Mesenchymal stem cell (in vitro differentiated cells and primary cell): ENCODE results near the gene HTT.

Experiments used
- DNase-seq: peaks from one replicate; pipeline ENCODE4 v3.0.0-alpha.2; 2013
- H2AFZ ChIP-seq: one replicate; pipeline ENCODE4 v1.6.1; 2013; ENCODE audit warnings: low read depth, mild to moderate bottlenecking, control low read depth, inconsistent platforms, low read length, moderate library complexity
- H2AK5ac ChIP-seq: 2 replicates; pipeline ENCODE4 v1.6.1; 2013; ENCODE audit warnings: low read length, moderate library complexity, mild to moderate bottlenecking, inconsistent platforms; ENCODE audit not compliant: severe bottlenecking
- H2BK120ac ChIP-seq: one replicate; pipeline ENCODE4 v1.6.1; 2013; ENCODE audit warnings: low read depth, mild to moderate bottlenecking, inconsistent platforms, low read length, moderate library complexity
- H2BK12ac ChIP-seq, 2 experiments: one replicate each; pipeline ENCODE4 v1.6.1; 2013; ENCODE audit warnings: inconsistent platforms in 2 of 2, low read length in 2 of 2, mild to moderate bottlenecking in 2 of 2, moderate library complexity in 2 of 2, control low read depth in 1 of 2
- H2BK15ac ChIP-seq: one replicate; pipeline ENCODE4 v1.6.1; 2013; ENCODE audit warnings: mild to moderate bottlenecking, low read depth, inconsistent platforms; ENCODE audit not compliant: poor library complexity, severe bottlenecking
- H2BK5ac ChIP-seq: 2 replicates; pipeline ENCODE4 v1.6.1; 2013; ENCODE audit warnings: low read depth, mild to moderate bottlenecking, low read length, control low read depth, inconsistent platforms; ENCODE audit not compliant: poor library complexity, severe bottlenecking
- H3K14ac ChIP-seq, 2 experiments: one replicate each; pipeline ENCODE4 v1.6.1; 2013; ENCODE audit warnings: inconsistent platforms in 2 of 2, low read length in 2 of 2, control low read depth in 1 of 2, mild to moderate bottlenecking in 1 of 2, moderate library complexity in 1 of 2
- H3K18ac ChIP-seq, 2 experiments: one replicate each; pipeline ENCODE4 v1.6.1; 2013; ENCODE audit warnings: inconsistent platforms in 2 of 2, low read length in 2 of 2, control low read depth in 1 of 2, low read depth in 1 of 2, mild to moderate bottlenecking in 1 of 2
- H3K23ac ChIP-seq, 2 experiments: one replicate each; pipeline ENCODE4 v1.6.1; 2013; ENCODE audit warnings: inconsistent platforms in 2 of 2, low read length in 2 of 2, mild to moderate bottlenecking in 2 of 2, moderate library complexity in 2 of 2, control low read depth in 1 of 2
- H3K27ac ChIP-seq: 2 replicates; pipeline ENCODE4 v1.5.1; 2013; ENCODE audit warnings: mild to moderate bottlenecking, moderate library complexity, low read length, control low read depth, inconsistent platforms; ENCODE audit not compliant: poor library complexity, severe bottlenecking
- H3K27me3 ChIP-seq, 2 experiments: 2 replicates each; pipeline versions ENCODE4 v1.6.1 to v1.7.0; 2013; ENCODE audit warnings: low read length in 2 of 2, mild to moderate bottlenecking in 2 of 2, moderate library complexity in 2 of 2, control low read depth in 1 of 2, inconsistent platforms in 1 of 2; ENCODE audit not compliant: control insufficient read depth in 1 of 2, insufficient read depth in 1 of 2
- H3K36me3 ChIP-seq, 2 experiments: 2 replicates each; pipeline versions ENCODE4 v1.6.1 to v1.7.0; 2013; ENCODE audit warnings: low read length in 2 of 2, control low read depth in 1 of 2, inconsistent platforms in 1 of 2, low read depth in 1 of 2, mild to moderate bottlenecking in 1 of 2; ENCODE audit not compliant: insufficient read depth in 2 of 2, control insufficient read depth in 1 of 2
- H3K4ac ChIP-seq, 2 experiments: one replicate each; pipeline ENCODE4 v1.6.1; 2013; ENCODE audit warnings: inconsistent platforms in 2 of 2, low read length in 2 of 2, mild to moderate bottlenecking in 2 of 2, moderate library complexity in 2 of 2, control low read depth in 1 of 2, low read depth in 1 of 2
- H3K4me1 ChIP-seq: 2 replicates; pipeline ENCODE4 v1.6.1; 2013; ENCODE audit warnings: low read depth, low read length, control low read depth; ENCODE audit not compliant: control insufficient read depth, insufficient read depth
- H3K4me2 ChIP-seq: 2 replicates; pipeline ENCODE4 v1.6.1; 2013; ENCODE audit warnings: low read length, mild to moderate bottlenecking, inconsistent platforms; ENCODE audit not compliant: poor library complexity, severe bottlenecking
- H3K4me3 ChIP-seq, 2 experiments: 2 replicates each; pipeline versions ENCODE4 v1.5.1 to v1.7.0; 2013; ENCODE audit warnings: low read length in 2 of 2, mild to moderate bottlenecking in 2 of 2, control low read depth in 1 of 2, low read depth in 1 of 2; ENCODE audit not compliant: insufficient read depth in 1 of 2
- H3K79me1 ChIP-seq: replicated peaks from 2 replicates; pipeline ENCODE4 v1.6.1; 2013; ENCODE audit warnings: mild to moderate bottlenecking, control low read depth, low read length, inconsistent platforms; ENCODE audit not compliant: poor library complexity, severe bottlenecking
- H3K9ac ChIP-seq: 2 replicates; pipeline ENCODE4 v1.7.0; 2013; ENCODE audit warnings: mild to moderate bottlenecking, low read length, moderate library complexity
- H3K9me3 ChIP-seq: 2 replicates; pipeline ENCODE4 v1.7.0; 2013; ENCODE audit warnings: mild to moderate bottlenecking, low read length; ENCODE audit not compliant: control insufficient read depth
- H4K8ac ChIP-seq: one replicate; pipeline ENCODE4 v1.6.1; 2013; ENCODE audit warnings: inconsistent platforms, mild to moderate bottlenecking, low read length, moderate library complexity
- H4K91ac ChIP-seq: one replicate; pipeline ENCODE4 v1.6.1; 2013; ENCODE audit warnings: mild to moderate bottlenecking, low read length, inconsistent platforms
- WGBS: methylation state at CpG from one replicate; pipeline ENCODE4 v1.1.7; 2013; ENCODE audit warnings: mixed read lengths; 5-methylcytosine and 5-hydroxymethylcytosine counted together

Gene HTT

DNA sequence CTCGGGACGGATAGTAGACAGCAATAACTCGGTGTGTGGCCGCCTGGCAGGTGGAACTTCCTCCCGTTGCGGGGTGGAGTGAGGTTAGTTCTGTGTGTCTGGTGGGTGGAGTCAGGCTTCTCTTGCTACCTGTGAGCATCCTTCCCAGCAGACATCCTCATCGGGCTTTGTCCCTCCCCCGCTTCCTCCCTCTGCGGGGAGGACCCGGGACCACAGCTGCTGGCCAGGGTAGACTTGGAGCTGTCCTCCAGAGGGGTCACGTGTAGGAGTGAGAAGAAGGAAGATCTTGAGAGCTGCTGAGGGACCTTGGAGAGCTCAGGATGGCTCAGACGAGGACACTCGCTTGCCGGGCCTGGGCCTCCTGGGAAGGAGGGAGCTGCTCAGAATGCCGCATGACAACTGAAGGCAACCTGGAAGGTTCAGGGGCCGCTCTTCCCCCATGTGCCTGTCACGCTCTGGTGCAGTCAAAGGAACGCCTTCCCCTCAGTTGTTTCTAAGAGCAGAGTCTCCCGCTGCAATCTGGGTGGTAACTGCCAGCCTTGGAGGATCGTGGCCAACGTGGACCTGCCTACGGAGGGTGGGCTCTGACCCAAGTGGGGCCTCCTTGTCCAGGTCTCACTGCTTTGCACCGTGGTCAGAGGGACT, 168.8 kb downstream of the HTT start:
- Histone ChIP-seq H4K8ac (no peak overlapping the region), H3K27ac (no peak overlapping the region)

DNA sequence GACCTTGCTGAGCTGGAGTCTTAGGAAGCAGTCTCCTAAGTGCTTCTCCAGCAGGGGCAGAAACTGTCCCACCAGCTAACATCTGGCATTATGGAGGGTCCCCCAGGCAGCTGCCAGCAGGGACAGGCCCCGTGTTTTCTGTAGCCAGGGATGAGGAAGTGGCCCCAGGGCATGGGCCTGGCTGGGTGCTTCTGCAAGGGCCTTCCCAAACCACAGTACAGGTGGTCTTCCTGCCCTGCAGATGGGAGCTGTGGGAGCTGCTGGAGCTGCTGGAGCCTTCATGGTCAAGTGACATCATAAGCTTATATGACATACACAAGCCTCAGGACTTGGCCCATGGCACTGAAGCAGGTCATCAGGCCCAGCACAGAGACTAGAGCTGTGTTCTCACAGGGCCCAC, 169.5 kb downstream of the HTT start:
- no peak for DNase-seq
- WGBS = 80% methylated on average over 1 of the region's 1 CpG
- no peak overlapping the region for H3K27ac ChIP-seq
- peaks cover 52 to 65% of the 10 kb centered on the region in 2 experiments for H3K36me3 ChIP-seq
- no peak overlapping the region for H2AFZ ChIP-seq
- H4K91ac ChIP-seq = no peak overlapping the region
- no peak overlapping the region for H2AK5ac ChIP-seq
- no peak overlapping the region for H3K4ac ChIP-seq
- H2BK5ac ChIP-seq = no peak overlapping the region
- no peaks in the 10 kb centered on the region for H3K79me1 ChIP-seq
- H3K27me3 ChIP-seq = no peaks in the 10 kb centered on the region
- no peak overlapping the region for H4K8ac ChIP-seq
- H3K9ac ChIP-seq = no peak overlapping the region
- no peak overlapping the region for H3K18ac ChIP-seq
- H3K4me3 ChIP-seq = no peak overlapping the region
- H3K4me2 ChIP-seq = no peak overlapping the region
- H3K4me1 ChIP-seq = peaks cover 17% of the 10 kb centered on the region
- no peak overlapping the region for H2BK12ac ChIP-seq
- H3K14ac ChIP-seq = no peak overlapping the region
- H3K23ac ChIP-seq = no peak overlapping the region
- H2BK120ac ChIP-seq = no peak overlapping the region
- H3K9me3 ChIP-seq = no peaks in the 10 kb centered on the region
- H2BK15ac ChIP-seq = no peak overlapping the region

More for the DNA sequence above, 168.8 kb downstream of the HTT start:
- H3K27me3 ChIP-seq = no peaks in the 10 kb centered on the region
- no peak overlapping the region for H3K4me2 ChIP-seq
- no peak overlapping the region for H3K23ac ChIP-seq
- H3K36me3 ChIP-seq = peaks cover 57 to 73% of the 10 kb centered on the region in 2 experiments
- no peak overlapping the region for H3K14ac ChIP-seq
- H3K4ac ChIP-seq = no peak overlapping the region
- DNase-seq = no peak
- peak overlapping the region; percentile 28 to 34 for H2BK12ac ChIP-seq
- peaks cover 17% of the 10 kb centered on the region for H3K4me1 ChIP-seq
- no peak overlapping the region for H2BK120ac ChIP-seq
- H2BK5ac ChIP-seq = no peak overlapping the region
- H2AK5ac ChIP-seq = no peak overlapping the region
- no peaks in the 10 kb centered on the region for H3K9me3 ChIP-seq
- no peak overlapping the region for H3K18ac ChIP-seq
- no peak overlapping the region for H3K9ac ChIP-seq
- H2BK15ac ChIP-seq = no peak overlapping the region
- peak overlapping the region in 1 of 2 experiments; percentile 2 for H3K4me3 ChIP-seq
- no peaks in the 10 kb centered on the region for H3K79me1 ChIP-seq
- H2AFZ ChIP-seq = no peak overlapping the region
- 92% methylated on average over 23 of the region's 23 CpGs for WGBS
- no peak overlapping the region for H4K91ac ChIP-seq

DNA sequence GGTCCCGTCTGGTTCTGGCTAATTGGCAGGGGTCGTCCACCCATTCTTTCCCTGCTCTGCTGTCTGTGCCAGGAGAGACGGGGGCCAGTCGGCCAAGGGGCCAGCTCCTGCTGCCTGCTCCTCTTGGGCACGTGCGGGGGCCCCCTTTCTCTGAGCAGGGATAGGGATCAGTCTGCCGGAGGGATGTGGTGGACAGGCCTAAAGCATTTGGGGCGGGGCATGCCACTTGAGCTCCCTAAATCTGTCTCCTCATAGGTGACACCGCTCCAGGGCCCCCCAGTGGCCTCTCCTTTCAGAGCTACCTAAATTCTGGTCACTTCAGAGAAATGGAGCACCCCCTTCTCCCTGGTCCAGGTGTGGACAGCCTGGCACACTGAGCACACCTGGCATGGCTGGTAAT, 170.3 kb downstream of the HTT start:
- Histone ChIP-seq H2BK5ac (no peak overlapping the region), H3K79me1 (no peaks in the 10 kb centered on the region), H3K14ac (no peak overlapping the region), H2AK5ac (no peak overlapping the region), H2BK120ac (no peak overlapping the region), H4K8ac (no peak overlapping the region), H3K27ac (no peak overlapping the region), H2BK15ac (no peak overlapping the region), H3K9ac (no peak overlapping the region), H3K9me3 (no peaks in the 10 kb centered on the region), H3K23ac (no peak overlapping the region), H3K18ac (no peak overlapping the region), H4K91ac (no peak overlapping the region), H3K4ac (no peak overlapping the region), H2BK12ac (no peak overlapping the region), H3K4me1 (peaks cover 16% of the 10 kb centered on the region), H3K4me3 (no peak overlapping the region), H3K27me3 (no peaks in the 10 kb centered on the region), H3K4me2 (no peak overlapping the region), H2AFZ (no peak overlapping the region), H3K36me3 (peaks cover 45 to 64% of the 10 kb centered on the region in 2 experiments)
- 91% methylated on average over 9 of the region's 9 CpGs for WGBS
- DNase-seq = no peak

DNA sequence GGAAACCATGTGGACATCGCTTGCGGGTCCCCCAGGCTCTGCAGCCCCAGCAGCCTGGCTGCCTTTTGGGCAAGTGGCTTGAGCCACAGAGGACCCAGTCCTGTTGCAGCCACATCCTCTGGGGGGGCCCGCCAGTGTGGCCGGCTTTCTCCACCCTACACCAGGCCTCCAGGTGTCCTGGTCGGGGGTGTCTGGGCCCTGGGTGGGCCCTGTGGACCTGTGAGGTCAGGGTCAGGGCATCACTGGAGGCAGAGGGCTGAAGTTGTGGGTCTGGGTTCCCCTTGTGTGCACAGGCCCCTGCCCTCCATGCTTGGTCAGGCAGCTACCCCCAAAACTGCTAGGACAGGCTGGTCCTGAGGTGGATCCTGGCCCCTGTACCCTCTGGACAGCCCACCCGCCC, 171.2 kb downstream of the HTT start:
- Histone ChIP-seq H3K27me3 (no peaks in the 10 kb centered on the region), H3K23ac (no peak overlapping the region), H3K4me2 (no peak overlapping the region), H2BK120ac (no peak overlapping the region), H2BK5ac (no peak overlapping the region), H3K4ac (no peak overlapping the region), H2AK5ac (no peak overlapping the region), H3K14ac (no peak overlapping the region), H3K27ac (no peak overlapping the region), H3K18ac (no peak overlapping the region), H3K36me3 (peaks cover 35 to 60% of the 10 kb centered on the region in 2 experiments), H3K4me3 (no peak overlapping the region), H3K4me1 (peaks cover 19% of the 10 kb centered on the region), H2AFZ (no peak overlapping the region), H2BK15ac (no peak overlapping the region), H2BK12ac (no peak overlapping the region), H3K9me3 (no peaks in the 10 kb centered on the region), H3K79me1 (no peaks in the 10 kb centered on the region), H4K91ac (no peak overlapping the region), H3K9ac (no peak overlapping the region), H4K8ac (no peak overlapping the region)
- WGBS = 97% methylated on average over 5 of the region's 6 CpGs
- no peak for DNase-seq
